A549 (cell line): Measurements from ENCODE around the gene RAP1GAP2.

ENCODE experiments used
- CTCF ChIP-seq: fragments of >200 bp; sonication (Bioruptor Twin); formaldehyde crosslinking; IDR thresholded peaks from 3 replicates; pipeline ENCODE4 v1.5.1; 2016
- EP300 ChIP-seq, 2 experiments: fragments of >200 bp; sonication (Bioruptor Twin); formaldehyde crosslinking; IDR thresholded peaks; 2 replicates in 1 of 2; 3 replicates in 1 of 2; pipeline ENCODE4 v1.6.1; 2016 to 2017
- FOXS1 ChIP-seq: fragments of 250-450 bp; sonication (Bioruptor Pico); IDR thresholded peaks from 2 replicates; pipeline ENCODE4 v1.5.0; 2020; ENCODE audit warnings: mild to moderate bottlenecking, moderate library complexity
- MAZ ChIP-seq: fragments of 150-350 bp; IDR thresholded peaks from 2 replicates; pipeline ENCODE4 v1.6.1; 2014; ENCODE audit warnings: antibody characterized with exemption, low read depth, low read length, borderline replicate concordance
- TF ChIP-seq, protein P1 (sequence below): fragments of 450-650 bp; IDR thresholded peaks from 2 replicates; pipeline ENCODE4 v1.6.1; 2014; ENCODE audit warnings: antibody characterized with exemption

GRCh38 chr17:2814481-2815341 is 18.5 kb downstream of the RAP1GAP2 start:
- no peak for TF ChIP-seq FOXS1 (CRISPR knock-in tag)
- no peak for TF ChIP-seq CTCF
- TF ChIP-seq MAZ = no peak
- TF ChIP-seq EP300 (IDR thresholded peaks at IDR 0.05) = no peak
- TF ChIP-seq, protein P1, sequence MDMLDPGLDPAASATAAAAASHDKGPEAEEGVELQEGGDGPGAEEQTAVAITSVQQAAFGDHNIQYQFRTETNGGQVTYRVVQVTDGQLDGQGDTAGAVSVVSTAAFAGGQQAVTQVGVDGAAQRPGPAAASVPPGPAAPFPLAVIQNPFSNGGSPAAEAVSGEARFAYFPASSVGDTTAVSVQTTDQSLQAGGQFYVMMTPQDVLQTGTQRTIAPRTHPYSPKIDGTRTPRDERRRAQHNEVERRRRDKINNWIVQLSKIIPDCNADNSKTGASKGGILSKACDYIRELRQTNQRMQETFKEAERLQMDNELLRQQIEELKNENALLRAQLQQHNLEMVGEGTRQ = no peak
